HAP-1 (cell line): Measurements from ENCODE around the gene SNX3.

ENCODE experiments used
- DNase-seq, 2 experiments: peaks; one replicate each; pipeline ENCODE4 v3.0.0-alpha.2; 2016 to 2020; ENCODE audit warnings: low spot score in 2 of 2
- H3K27me3 ChIP-seq: fragments of 250-450 bp; sonication (Bioruptor Pico); 2 replicates; pipeline ENCODE4 v1.5.1; 2020; ENCODE audit warnings: low read depth, mild to moderate bottlenecking, moderate library complexity
- H3K36me3 ChIP-seq: fragments of 250-450 bp; sonication (Bioruptor Pico); replicated peaks from 2 replicates; pipeline ENCODE4 v1.5.1; 2020; ENCODE audit warnings: mild to moderate bottlenecking
- H3K4me1 ChIP-seq: fragments of 250-450 bp; sonication (Bioruptor Pico); 2 replicates; pipeline ENCODE4 v1.5.1; 2020; ENCODE audit warnings: mild to moderate bottlenecking
- H3K4me3 ChIP-seq: fragments of 250-450 bp; sonication (Bioruptor Pico); 2 replicates; pipeline ENCODE4 v1.5.1; 2020; ENCODE audit warnings: mild to moderate bottlenecking, moderate library complexity
- H3K9me3 ChIP-seq: fragments of 250-450 bp; sonication (Bioruptor Pico); 2 replicates; pipeline ENCODE4 v1.5.1; 2020; ENCODE audit warnings: mild to moderate bottlenecking, moderate library complexity
- in situ Hi-C: fragments of 300-500 bp; cut with MboI; formaldehyde crosslinking; loops from 3 replicates; pipeline ENCODE4 v1.14.3; 2020; ENCODE audit warnings: low sequenced_read_pairs, inconsistent platforms, mixed read lengths

SNX3 gene

DNA sequence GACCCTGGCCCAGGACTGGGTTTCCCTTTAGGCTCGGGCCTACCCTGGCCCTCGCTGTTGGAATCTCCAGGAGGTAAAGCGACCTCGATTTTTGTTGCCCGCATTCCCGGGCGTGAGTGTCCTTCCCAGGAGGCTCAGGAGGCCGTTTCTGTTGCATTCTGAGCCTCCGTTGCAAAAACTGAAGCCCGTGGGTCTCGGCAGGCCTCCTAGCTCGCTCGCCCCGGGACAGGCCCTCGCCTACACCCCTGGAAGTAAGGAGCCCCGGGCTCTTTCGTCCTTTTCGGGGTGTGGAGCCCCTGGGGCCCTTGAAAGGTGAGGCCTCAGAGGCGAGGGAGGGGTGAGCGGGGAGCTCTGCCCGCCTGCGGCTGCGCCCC lies 92.8 kb downstream of the SNX3 start:
- DNase-seq = no peak
- no peaks in the 10 kb centered on the region for H3K4me1 ChIP-seq
- H3K36me3 ChIP-seq = no peaks in the 10 kb centered on the region
- no peak overlapping the region for H3K4me3 ChIP-seq
- H3K27me3 ChIP-seq = peaks cover 6% of the 10 kb centered on the region
- 0 out of 2 replicates have a peak, but pooled peaks cover 2% of the 10 kb centered on the region for H3K9me3 ChIP-seq
- in situ Hi-C loops = no loop called here

DNA sequence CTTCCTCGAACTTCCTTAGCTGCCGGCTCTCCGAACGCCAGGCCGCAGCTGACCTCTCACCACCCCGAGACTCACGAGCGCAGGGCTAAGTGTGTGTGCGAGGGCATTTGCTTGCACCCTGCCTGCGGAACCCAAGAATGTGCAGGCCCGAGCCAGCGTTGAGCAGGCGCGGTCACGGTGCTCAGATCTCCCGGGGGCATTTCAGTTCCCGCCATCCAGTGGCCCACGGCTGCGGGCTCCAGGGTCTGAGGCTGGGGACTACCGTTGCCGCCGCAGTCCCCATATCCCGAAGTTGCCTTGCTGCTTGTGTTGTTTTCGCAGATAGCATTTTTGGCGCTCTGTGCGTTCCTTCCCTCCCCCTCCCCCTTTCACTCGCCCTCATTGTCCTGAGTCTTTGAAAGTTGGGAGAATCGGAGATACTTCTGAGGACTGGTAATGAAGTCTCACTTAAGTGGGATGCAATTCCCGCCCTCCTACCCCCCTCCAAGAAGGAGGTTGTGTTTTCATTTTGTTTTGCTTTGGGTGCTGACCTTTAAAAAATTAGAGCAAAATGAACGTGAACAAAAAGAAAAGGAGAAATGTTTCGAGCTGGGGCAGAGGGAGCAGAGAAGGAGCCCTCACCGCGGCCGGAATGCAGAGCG lies 93.3 kb downstream of the SNX3 start:
- Histone ChIP-seq H3K9me3 (0 out of 2 replicates have a peak, but pooled peaks cover 2% of the 10 kb centered on the region), H3K4me3 (no peak overlapping the region), H3K36me3 (no peaks in the 10 kb centered on the region), H3K27me3 (peaks cover 10% of the 10 kb centered on the region), H3K4me1 (no peaks in the 10 kb centered on the region)
- in situ Hi-C loops = no loop called here
- DNase-seq = no peak

DNA sequence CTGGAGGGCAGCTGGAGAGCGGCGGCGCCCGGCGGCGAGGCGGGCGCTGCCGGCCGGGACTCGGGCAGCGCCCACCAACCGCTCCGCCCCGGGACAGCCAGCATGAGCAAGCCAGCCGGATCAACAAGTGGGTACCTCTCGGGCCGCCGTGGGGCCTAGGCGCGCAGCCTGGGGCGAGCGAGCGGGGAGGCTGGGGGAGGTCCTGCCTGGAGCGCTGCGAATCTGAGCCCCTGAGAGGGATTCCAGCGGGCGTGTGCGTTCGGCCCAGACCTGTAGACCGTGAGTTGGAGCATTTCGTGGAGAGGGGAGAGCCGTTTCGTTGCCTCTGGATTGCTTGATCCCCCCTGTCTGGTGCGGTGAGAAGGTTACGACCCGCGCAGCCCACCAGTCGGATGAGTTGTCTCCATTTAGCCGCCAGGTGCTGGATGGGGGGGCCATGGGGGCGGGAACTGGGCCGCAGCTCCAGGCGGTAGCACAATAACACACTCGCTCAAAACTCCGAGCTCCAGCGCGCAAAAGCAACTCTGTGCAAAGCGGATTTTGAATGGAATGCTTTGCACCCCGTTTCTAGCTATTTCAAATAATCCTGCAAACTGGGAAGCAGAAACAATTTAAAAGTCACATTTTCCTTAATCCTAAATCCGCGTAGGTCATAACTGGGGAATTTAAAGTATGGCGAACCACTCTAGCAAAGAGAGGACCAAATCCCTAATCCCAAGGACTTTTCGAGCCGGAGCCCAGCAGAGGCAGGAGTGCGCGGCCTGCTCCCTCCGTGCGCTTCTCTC lies 94.0 kb downstream of the SNX3 start:
- Histone ChIP-seq H3K36me3 (no peaks in the 10 kb centered on the region), H3K9me3 (0 out of 2 replicates have a peak, but pooled peaks cover 2% of the 10 kb centered on the region), H3K4me1 (no peaks in the 10 kb centered on the region), H3K4me3 (no peak overlapping the region), H3K27me3 (peaks cover 17% of the 10 kb centered on the region)
- no peak for DNase-seq
- in situ Hi-C loops = no loop called here

DNA sequence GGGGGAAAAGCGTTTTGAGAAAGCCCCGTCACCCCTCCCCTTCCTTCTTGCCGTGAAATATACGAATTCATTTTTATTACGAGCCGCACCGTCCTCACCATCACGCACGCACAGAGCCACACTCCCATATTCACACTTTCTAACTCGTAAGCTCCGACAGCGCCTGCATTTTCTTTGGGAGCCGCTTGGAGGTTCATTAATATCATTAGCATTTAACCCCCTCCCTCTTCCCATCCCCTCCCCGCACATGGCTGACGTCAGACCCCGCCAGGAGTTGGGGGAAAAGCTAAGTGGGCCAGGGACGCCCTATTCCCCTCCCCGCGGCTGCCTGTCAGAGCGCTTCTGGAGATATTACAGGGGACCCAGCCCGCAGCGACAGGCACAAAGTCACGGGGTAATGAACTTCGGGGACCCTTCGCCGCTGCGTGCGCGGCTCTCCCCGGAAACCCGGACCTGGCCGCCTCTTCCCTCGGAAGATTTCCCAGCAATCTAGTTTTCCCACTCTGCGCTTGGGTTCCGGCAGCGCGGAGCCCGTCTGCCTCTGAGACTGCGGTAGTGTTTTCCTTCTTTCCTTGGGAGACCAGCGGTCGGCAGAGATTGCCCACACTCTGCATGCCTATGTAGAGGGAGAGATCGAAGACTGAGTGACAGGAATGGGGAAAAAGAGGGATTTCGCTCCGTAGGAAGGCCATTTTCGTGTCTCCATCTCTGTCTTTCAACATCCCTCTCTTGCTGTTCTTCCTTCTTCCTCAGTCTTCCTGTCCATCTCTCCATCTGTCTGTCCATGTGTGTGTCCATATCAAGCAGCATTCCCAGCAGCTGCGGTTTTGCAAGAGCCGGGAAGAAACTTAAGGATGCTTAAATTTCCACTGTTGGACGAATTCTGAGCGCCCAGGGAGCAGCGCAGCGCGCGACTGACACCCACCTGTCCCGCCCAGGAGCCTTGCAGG lies 94.9 kb downstream of the SNX3 start, which contains the start of gene NR2E1:
NR2E1 (plus strand) TSS at position 309 of the 950 bp plus-strand sequence. CDS start 744 bp downstream, outside the sequence.
- H3K4me3 ChIP-seq = no peak within 1 kb of the TSS
- H3K36me3 ChIP-seq = no peaks in the 10 kb centered on the region
- in situ Hi-C loops = no loop called here
- peaks cover 22% of the 10 kb centered on the region for H3K27me3 ChIP-seq
- DNase-seq = no peak
- H3K4me1 ChIP-seq = no peaks in the 10 kb centered on the region
- H3K9me3 ChIP-seq = 0 out of 2 replicates have a peak, but pooled peaks cover 2% of the 10 kb centered on the region

DNA sequence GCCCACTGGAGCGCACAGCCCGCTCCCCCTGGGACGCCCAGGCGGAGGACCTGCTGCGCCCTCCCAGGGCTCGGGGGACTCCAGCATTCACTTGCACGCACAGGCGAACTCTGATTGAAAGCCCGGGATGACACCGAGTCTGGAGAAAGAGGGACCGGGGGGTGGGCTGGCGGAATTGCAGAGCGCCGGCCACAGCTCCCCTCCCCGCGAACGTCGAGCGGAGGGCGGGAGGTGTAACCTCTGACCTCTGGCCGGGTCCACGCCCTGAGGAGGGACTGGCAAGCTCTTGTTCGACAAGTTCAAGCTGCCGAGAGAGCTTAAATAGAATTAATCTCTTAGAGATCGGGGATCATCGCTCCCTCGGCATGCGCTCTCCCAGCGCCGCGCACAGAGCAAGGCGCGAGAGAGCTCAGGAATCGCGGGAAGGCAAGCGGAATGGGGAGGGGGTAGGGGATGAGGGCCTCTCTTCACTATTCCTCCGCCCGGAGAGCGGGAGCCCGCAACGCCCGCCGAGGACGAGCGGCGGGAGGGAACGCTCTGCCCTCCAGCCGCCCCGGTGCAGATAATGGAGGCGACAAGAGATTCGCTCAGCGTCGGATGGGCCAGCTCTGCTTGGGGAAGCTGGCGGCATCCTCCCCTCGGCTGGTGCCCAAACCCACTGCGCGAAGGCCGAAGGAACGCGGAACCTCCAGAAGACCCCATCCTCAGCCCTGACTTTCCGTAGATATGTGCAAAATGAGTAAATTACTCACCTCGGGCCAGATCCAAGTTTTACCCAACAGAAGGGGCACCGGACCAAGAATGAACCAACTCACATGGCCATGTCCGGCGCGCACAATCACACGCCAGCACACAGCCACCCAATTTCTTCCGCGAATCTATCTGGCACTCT lies 95.8 kb downstream of the SNX3 start:
- DNase-seq = no peak
- peaks cover 6% of the 10 kb centered on the region for H3K4me1 ChIP-seq
- H3K27me3 ChIP-seq = peaks cover 22% of the 10 kb centered on the region
- in situ Hi-C loops = no loop called here
- H3K9me3 ChIP-seq = 0 out of 2 replicates have a peak, but pooled peaks cover 2% of the 10 kb centered on the region
- no peaks in the 10 kb centered on the region for H3K36me3 ChIP-seq
- no peak overlapping the region for H3K4me3 ChIP-seq

DNA sequence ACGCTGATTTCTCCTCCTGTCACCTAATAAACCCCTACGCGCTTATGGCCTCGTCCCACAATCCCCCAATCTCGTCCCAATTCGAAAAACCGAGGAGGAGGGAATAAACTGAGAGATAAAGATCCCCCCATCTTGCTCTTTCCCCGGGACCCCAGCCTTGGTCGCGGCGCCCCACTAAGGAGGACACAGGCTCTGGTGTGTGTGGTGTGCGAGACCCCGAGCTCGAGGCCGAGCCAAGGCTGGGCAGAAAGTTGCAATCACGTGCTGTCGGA lies 96.4 kb downstream of the SNX3 start:
- Histone ChIP-seq H3K36me3 (no peaks in the 10 kb centered on the region), H3K9me3 (0 out of 2 replicates have a peak, but pooled peaks cover 2% of the 10 kb centered on the region), H3K27me3 (peaks cover 25% of the 10 kb centered on the region), H3K4me1 (peaks cover 12% of the 10 kb centered on the region), H3K4me3 (no peak overlapping the region)
- no peak for DNase-seq
- in situ Hi-C loops = no loop called here

DNA sequence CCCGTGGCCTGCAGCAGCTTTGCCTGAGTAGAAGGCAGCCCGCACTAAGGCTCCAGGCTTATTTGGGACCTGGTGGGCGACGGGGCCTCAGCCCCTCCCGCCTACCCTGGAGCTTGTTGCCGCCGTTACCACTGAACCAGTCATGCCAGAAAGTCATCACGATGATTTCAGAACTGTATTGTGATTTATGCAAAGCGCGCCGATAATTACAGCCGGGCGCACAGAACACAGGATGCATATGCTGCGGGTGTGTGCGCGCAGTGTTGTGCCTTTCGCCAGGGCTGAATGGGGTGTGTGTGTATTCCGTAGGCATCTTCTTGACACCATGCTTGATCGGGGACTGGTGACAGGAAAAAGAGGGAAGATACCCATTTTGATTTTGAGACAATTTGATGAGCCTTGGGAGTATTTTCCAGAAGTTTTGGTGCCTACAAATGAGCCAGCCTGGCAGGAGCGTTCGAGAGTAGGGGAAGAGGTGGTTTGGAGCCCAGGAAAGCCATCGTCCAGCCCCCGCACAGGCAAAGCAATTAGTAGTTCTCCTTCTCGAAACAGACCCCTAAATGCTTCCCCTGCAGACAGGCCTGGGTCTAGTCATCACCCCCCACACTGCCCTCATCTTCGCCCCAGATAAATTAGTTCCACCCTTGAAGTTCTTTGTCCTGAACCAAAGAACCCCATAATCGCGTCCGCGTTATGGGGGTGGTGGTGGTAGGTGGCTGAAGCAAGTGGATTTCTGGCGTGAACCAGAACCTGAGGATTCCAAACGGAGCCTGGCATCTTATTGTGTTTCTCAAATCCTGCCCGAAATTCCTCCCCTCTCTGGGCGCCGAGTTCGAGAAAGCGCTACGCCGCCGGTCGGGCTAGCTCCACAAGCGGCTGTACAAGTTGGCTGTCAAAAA lies 96.9 kb downstream of the SNX3 start:
- DNase-seq = no peak
- Histone ChIP-seq H3K4me3 (no peak overlapping the region), H3K9me3 (0 out of 2 replicates have a peak, but pooled peaks cover 2% of the 10 kb centered on the region), H3K4me1 (peaks cover 14% of the 10 kb centered on the region), H3K36me3 (no peaks in the 10 kb centered on the region), H3K27me3 (peaks cover 28% of the 10 kb centered on the region)
- in situ Hi-C loops = no loop called here

DNA sequence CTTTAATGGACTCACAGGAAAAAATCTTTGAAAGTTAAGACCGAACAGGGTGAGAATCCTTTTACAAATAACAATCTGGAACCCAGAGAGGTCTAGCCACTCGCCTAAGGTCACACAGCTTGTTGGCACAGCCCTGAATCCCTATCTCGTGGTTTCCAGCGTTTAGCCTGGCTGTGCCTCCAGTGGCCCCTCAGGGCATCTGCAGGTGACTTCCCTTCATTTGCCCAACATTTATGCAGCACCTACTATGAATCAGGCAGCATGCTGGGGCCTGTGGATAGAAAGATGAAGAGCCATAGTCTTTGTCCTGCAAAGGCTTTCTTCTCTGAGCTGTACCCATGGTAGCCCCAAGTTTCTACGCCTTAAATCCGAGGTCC lies 97.6 kb downstream of the SNX3 start:
- 0 out of 2 replicates have a peak, but pooled peaks cover 2% of the 10 kb centered on the region for H3K9me3 ChIP-seq
- peaks cover 18% of the 10 kb centered on the region for H3K4me1 ChIP-seq
- DNase-seq = no peak
- H3K4me3 ChIP-seq = no peak overlapping the region
- in situ Hi-C loops = no loop called here
- H3K36me3 ChIP-seq = no peaks in the 10 kb centered on the region
- H3K27me3 ChIP-seq = peaks cover 31% of the 10 kb centered on the region

DNA sequence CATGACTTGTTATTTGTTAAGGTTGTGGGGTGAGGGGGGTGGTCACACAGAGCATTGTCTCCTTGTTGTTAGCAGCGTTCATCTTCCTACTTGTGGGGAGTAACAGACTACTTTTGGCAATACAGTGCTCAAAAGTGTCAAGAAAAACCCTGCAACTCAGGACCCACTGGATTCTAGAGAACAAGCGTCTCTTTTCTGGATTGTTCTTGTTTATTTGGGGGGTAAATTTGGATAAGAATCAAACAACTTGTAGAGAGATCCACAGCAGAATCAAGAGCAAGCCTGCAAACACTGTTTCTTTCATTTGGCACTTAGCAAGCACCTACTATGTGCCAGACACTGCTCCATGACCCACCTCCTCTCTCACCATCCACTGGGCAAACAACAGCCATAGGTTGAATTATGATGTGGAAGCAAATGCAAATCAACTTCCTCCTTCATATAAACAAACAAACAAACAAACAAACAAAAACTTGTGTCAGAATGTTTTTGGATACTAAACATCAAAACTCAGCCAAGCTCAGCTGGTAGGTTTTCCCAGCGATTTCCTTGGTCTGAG lies 99.0 kb downstream of the SNX3 start:
- no peaks in the 10 kb centered on the region for H3K36me3 ChIP-seq
- H3K9me3 ChIP-seq = 0 out of 2 replicates have a peak, but pooled peaks cover 2% of the 10 kb centered on the region
- peaks cover 31% of the 10 kb centered on the region for H3K27me3 ChIP-seq
- DNase-seq = no peak
- peaks cover 32% of the 10 kb centered on the region for H3K4me1 ChIP-seq
- H3K4me3 ChIP-seq = no peak overlapping the region
- in situ Hi-C loops = no loop called here
